HepG2 (cell line): Measurements from ENCODE around the gene SYNGR1. TPM values are rescaled to one million over a fixed set of nuclear protein-coding genes. Genes with fewer than 3 reads are reported as not detected.

Experiments
- ADNP ChIP-seq: sonication (generic); formaldehyde crosslinking; IDR thresholded peaks from 2 replicates; pipeline ENCODE4 v1.4.0; 2020; ENCODE audit warnings: missing genetic modification reagents
- AGO2 ChIP-seq: fragments of 200-400 bp; formaldehyde crosslinking; optimal IDR thresholded peaks from 2 replicates; pipeline ENCODE3; 2017; ENCODE audit warnings: mild to moderate bottlenecking, low read depth, low read length, moderate library complexity
- ARNT ChIP-seq: fragments of 450-650 bp; IDR thresholded peaks from 2 replicates; pipeline ENCODE4 v1.6.1; 2017
- CBX1 ChIP-seq: IDR thresholded peaks from one replicate; pipeline ENCODE4 v1.6.1; 2016; ENCODE audit warnings: antibody characterized with exemption, low read depth
- CREB1 ChIP-seq, 2 experiments: fragments of 450-650 bp in 1 of 2; IDR thresholded peaks; 2 replicates each; pipeline ENCODE4 v1.6.1; 2016 to 2017; ENCODE audit warnings: control low read depth in 1 of 2, mild to moderate bottlenecking in 1 of 2, missing compliant biosample characterization in 1 of 2, missing genetic modification characterization in 1 of 2
- GLI4 ChIP-seq: sonication (generic); formaldehyde crosslinking; IDR thresholded peaks from 2 replicates; pipeline ENCODE4 v1.5.1; 2020; ENCODE audit warnings: missing genetic modification reagents, mild to moderate bottlenecking, moderate library complexity, borderline replicate concordance
- HOXA9 ChIP-seq: sonication (generic); formaldehyde crosslinking; IDR thresholded peaks from 2 replicates; pipeline ENCODE4 v1.8.1; 2022; ENCODE audit warnings: missing genetic modification reagents, mild to moderate bottlenecking, moderate library complexity, borderline replicate concordance
- KDM5A ChIP-seq: fragments of 200-600 bp; sonication (generic); IDR thresholded peaks from 2 replicates; pipeline ENCODE4 v1.7.0; 2018; ENCODE audit warnings: antibody characterized with exemption, mild to moderate bottlenecking, low read length, borderline replicate concordance
- KLF16 ChIP-seq, 2 experiments: sonication (generic) in 1 of 2; formaldehyde crosslinking in 1 of 2; IDR thresholded peaks; 2 replicates each; pipeline versions ENCODE4 v1.6.1 to v1.8.0; 2016 to 2023; ENCODE audit warnings: missing genetic modification reagents in 2 of 2, missing compliant biosample characterization in 1 of 2
- MATR3 ChIP-seq: sonication (generic); formaldehyde crosslinking; IDR thresholded peaks from 2 replicates; pipeline ENCODE4 v1.4.0; 2020; ENCODE audit warnings: missing genetic modification reagents
- MBNL3 ChIP-seq: fragments of 250-450 bp; sonication (Bioruptor Pico); conservative IDR thresholded peaks from 2 replicates; pipeline ENCODE4 v1.8.0; 2022; ENCODE audit warnings: mild to moderate bottlenecking, inconsistent platforms
- MED1 ChIP-seq: sonication (generic); formaldehyde crosslinking; IDR thresholded peaks from 2 replicates; pipeline ENCODE4 v1.4.0; 2020; ENCODE audit warnings: missing genetic modification reagents
- NFE2 ChIP-seq: sonication (generic); formaldehyde crosslinking; IDR thresholded peaks from 2 replicates; pipeline ENCODE4 v1.4.0; 2020; ENCODE audit warnings: missing genetic modification reagents
- PRMT3 ChIP-seq: sonication (generic); formaldehyde crosslinking; IDR thresholded peaks from 2 replicates; pipeline ENCODE4 v1.8.1; 2022; ENCODE audit warnings: low read depth, mild to moderate bottlenecking, moderate library complexity, missing genetic modification reagents, borderline replicate concordance
- RXRB ChIP-seq: IDR thresholded peaks from 2 replicates; pipeline ENCODE4 v1.6.1; 2016; ENCODE audit warnings: borderline replicate concordance, missing genetic modification reagents, missing compliant biosample characterization
- ZBTB7A ChIP-seq: sonication (generic); formaldehyde crosslinking; IDR thresholded peaks from 2 replicates; pipeline ENCODE4 v1.8.0; 2022; ENCODE audit warnings: mild to moderate bottlenecking, missing genetic modification reagents
- ZC3H13 ChIP-seq: sonication (generic); formaldehyde crosslinking; IDR thresholded peaks from 2 replicates; pipeline ENCODE4 v1.8.1; 2023; ENCODE audit warnings: mild to moderate bottlenecking, missing genetic modification reagents, moderate library complexity
- ZFP41 ChIP-seq: sonication (generic); formaldehyde crosslinking; IDR thresholded peaks from 2 replicates; pipeline ENCODE4 v1.4.0; 2020; ENCODE audit warnings: mild to moderate bottlenecking, missing genetic modification reagents, borderline replicate concordance
- ZFYVE20 ChIP-seq: sonication (generic); formaldehyde crosslinking; IDR thresholded peaks from 2 replicates; pipeline ENCODE4 v1.8.0; 2023; ENCODE audit warnings: low read depth, mild to moderate bottlenecking, moderate library complexity, missing genetic modification reagents, borderline replicate concordance
- ZMYM4 ChIP-seq: sonication (generic); formaldehyde crosslinking; IDR thresholded peaks from 2 replicates; pipeline ENCODE4 v1.8.1; 2023; ENCODE audit warnings: mild to moderate bottlenecking, missing genetic modification reagents
- ZNF292 ChIP-seq: sonication (generic); formaldehyde crosslinking; IDR thresholded peaks from 2 replicates; pipeline ENCODE4 v1.8.1; 2022; ENCODE audit warnings: mild to moderate bottlenecking, low read depth, missing genetic modification reagents, borderline replicate concordance
- ZNF44 ChIP-seq: sonication (generic); formaldehyde crosslinking; IDR thresholded peaks from 2 replicates; pipeline ENCODE4 v1.5.1; 2020; ENCODE audit warnings: mild to moderate bottlenecking, missing genetic modification reagents
- ZNF615 ChIP-seq: sonication (generic); formaldehyde crosslinking; IDR thresholded peaks from 2 replicates; pipeline ENCODE4 v1.5.0; 2020; ENCODE audit warnings: mild to moderate bottlenecking, missing genetic modification reagents, borderline replicate concordance
- ZSCAN21 ChIP-seq: sonication (generic); formaldehyde crosslinking; IDR thresholded peaks from 2 replicates; pipeline ENCODE4 v1.8.0; 2022; ENCODE audit warnings: mild to moderate bottlenecking, missing genetic modification reagents, moderate library complexity, borderline replicate concordance
- polyA plus RNA-seq, 8 experiments: library from polyadenylated mRNA; depleted of rRNA in 3 of 8; stranded (reverse) in 7 of 8; unstranded in 1 of 8; fragments of >200 nt; fragmentation: Illumina TruSeq in 4 of 8; extraction: Trizol in 4 of 8; gene quantifications; 2 replicates each; pipeline versions ENCODE4 v1.2.1 to v1.2.3, GENCODE V29; 2011 to 2016; ENCODE audit warnings: low read depth in 4 of 8, missing spikeins in 1 of 8, mixed read lengths in 1 of 8; ENCODE audit not compliant: insufficient read depth in 1 of 8
- total RNA-seq, 5 experiments: library from RNA; depleted of rRNA; stranded (reverse); fragments of >200 nt; fragmentation: Illumina TruSeq; extraction: Trizol; gene quantifications; 2 replicates each; pipeline ENCODE4 v1.2.3, GENCODE V29; 2016; ENCODE audit warnings: low read depth in 1 of 5
- TF ChIP-seq, protein P1 (sequence below): sonication (generic); formaldehyde crosslinking; IDR thresholded peaks from 2 replicates; pipeline ENCODE4 v1.8.0; 2022; ENCODE audit warnings: missing genetic modification reagents, low read depth, mild to moderate bottlenecking, borderline replicate concordance
- TF ChIP-seq, protein P2 (sequence below): sonication (generic); formaldehyde crosslinking; IDR thresholded peaks from 2 replicates; pipeline ENCODE4 v1.5.0; 2020; ENCODE audit warnings: missing genetic modification reagents, mild to moderate bottlenecking, borderline replicate concordance
- TF ChIP-seq, protein P3 (sequence below): sonication (generic); formaldehyde crosslinking; IDR thresholded peaks from 2 replicates; pipeline ENCODE4 v1.5.1; 2020; ENCODE audit warnings: mild to moderate bottlenecking, moderate library complexity, missing genetic modification reagents

The SYNGR1 gene
- total and polyA plus RNA-seq, 2 of the 13 experiments (the other 11 are each of a cell fraction or from before 2014, with no cell fraction given): 0.27 to 2.7 TPM

- TF ChIP-seq ZFYVE20 (CRISPR knock-in tag) (no peak), GLI4 (CRISPR knock-in tag) (0 out of 2 replicates have a peak, but pooled peaks have one; percentile 59), ZFP41 (CRISPR knock-in tag) (no peak), RXRB (CRISPR knock-in tag) (peak; percentile 62), ZNF292 (CRISPR knock-in tag) (no peak), ZC3H13 (CRISPR knock-in tag) (0 out of 2 replicates have a peak, but pooled peaks have one; percentile 44), ZSCAN21 (CRISPR knock-in tag) (peak; percentile 63), KDM5A (no peak; the same call in 1 of the 2 replicates), HOXA9 (no peak), PRMT3 (CRISPR knock-in tag) (peak; percentile 87), ZNF615 (CRISPR knock-in tag) (no peak), MED1 (CRISPR knock-in tag) (peak; percentile 87), ZMYM4 (CRISPR knock-in tag) (peak; percentile 88), CBX1 (peak; percentile 73), ZBTB7A (CRISPR knock-in tag) (peak; percentile 43; the same call in 1 of the 2 replicates), AGO2 (peak; percentile 95), ARNT (no peak), MBNL3 (CRISPR knock-in tag) (no peak), MATR3 (CRISPR knock-in tag) (no peak), KLF16 (CRISPR knock-in tag; IDR thresholded peaks at IDR 0.05) (peak in 1 of 2 experiments; percentile 93; a peak in 2 of 4 replicates), ADNP (CRISPR knock-in tag) (no peak), CREB1 (IDR thresholded peaks at IDR 0.05) (peak; percentile 90), CREB1 (CRISPR knock-in tag; IDR thresholded peaks at IDR 0.05) (peak; percentile 94), ZNF44 (CRISPR knock-in tag) (no peak), NFE2 (CRISPR knock-in tag) (no peak)
- TF ChIP-seq, protein P1, sequence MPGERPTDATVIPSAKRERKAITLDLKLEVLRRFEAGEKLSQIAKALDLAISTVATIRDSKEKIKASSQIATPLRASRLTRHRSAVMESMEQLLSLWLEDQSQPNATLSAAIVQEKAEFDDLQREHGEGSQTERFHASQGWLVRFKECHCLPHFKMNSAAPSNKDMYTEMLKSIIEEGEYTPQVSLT (CRISPR knock-in tag): no peak
- TF ChIP-seq, protein P2, sequence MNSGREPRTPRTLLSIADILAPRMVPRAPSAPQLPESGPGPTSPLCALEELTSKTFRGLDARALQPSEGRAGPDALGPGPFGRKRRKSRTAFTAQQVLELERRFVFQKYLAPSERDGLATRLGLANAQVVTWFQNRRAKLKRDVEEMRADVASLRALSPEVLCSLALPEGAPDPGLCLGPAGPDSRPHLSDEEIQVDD (CRISPR knock-in tag): no peak; the same call in 1 of the 2 replicates
- TF ChIP-seq, protein P3, sequence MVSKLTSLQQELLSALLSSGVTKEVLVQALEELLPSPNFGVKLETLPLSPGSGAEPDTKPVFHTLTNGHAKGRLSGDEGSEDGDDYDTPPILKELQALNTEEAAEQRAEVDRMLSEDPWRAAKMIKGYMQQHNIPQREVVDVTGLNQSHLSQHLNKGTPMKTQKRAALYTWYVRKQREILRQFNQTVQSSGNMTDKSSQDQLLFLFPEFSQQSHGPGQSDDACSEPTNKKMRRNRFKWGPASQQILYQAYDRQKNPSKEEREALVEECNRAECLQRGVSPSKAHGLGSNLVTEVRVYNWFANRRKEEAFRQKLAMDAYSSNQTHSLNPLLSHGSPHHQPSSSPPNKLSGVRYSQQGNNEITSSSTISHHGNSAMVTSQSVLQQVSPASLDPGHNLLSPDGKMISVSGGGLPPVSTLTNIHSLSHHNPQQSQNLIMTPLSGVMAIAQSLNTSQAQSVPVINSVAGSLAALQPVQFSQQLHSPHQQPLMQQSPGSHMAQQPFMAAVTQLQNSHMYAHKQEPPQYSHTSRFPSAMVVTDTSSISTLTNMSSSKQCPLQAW (CRISPR knock-in tag): peak; percentile 91
These were observed 30.3 kb upstream of the SYNGR1 start, which contains the start of gene RPL3 (continued) for GRCh38 chr22:39319284-39320022.
